Esophagus muscularis mucosa (tissue), 4 donors: ENCODE results near the gene ATG14. TPM values are rescaled to one million over a fixed set of nuclear protein-coding genes. Genes with fewer than 3 reads are reported as not detected.

Experiments used
- DNase-seq: peaks from one replicate; pipeline ENCODE4 v3.0.0-alpha.2; 2017; ENCODE audit errors: extremely low spot score
- H3K27ac ChIP-seq, 4 donors: fragments of 200-600 bp; sonication (generic); replicated peaks in 1 of 4; 1 replicate in 3 of 4; 2 replicates in 1 of 4; pipeline ENCODE4 v1.5.1; 2016 to 2019; ENCODE audit warnings: mild to moderate bottlenecking in 1 of 4
- H3K27me3 ChIP-seq, 4 donors: fragments of 200-600 bp; sonication (generic); one replicate each; pipeline versions ENCODE4 v1.5.1 to v1.6.0; 2016 to 2019
- H3K36me3 ChIP-seq, 4 donors: fragments of 200-600 bp; sonication (generic); one replicate each; pipeline ENCODE4 v1.5.1; 2016 to 2019
- H3K4me1 ChIP-seq, 4 donors: fragments of 200-600 bp; sonication (generic); one replicate each; pipeline ENCODE4 v1.5.1; 2016 to 2019
- H3K4me3 ChIP-seq, 4 donors: fragments of 200-600 bp; sonication (generic); 1 replicate in 2 of 4; 2 replicates in 2 of 4; pipeline ENCODE4 v1.5.1; 2016 to 2019; ENCODE audit warnings: mild to moderate bottlenecking in 4 of 4, moderate library complexity in 1 of 4
- H3K9me3 ChIP-seq, 4 donors: fragments of 200-600 bp; sonication (generic); 1 replicate in 3 of 4; 2 replicates in 1 of 4; pipeline ENCODE4 v1.5.1; 2016 to 2019
- EP300 ChIP-seq: sonication (generic); formaldehyde crosslinking; IDR thresholded peaks from one replicate; pipeline ENCODE4 v1.6.1; 2017; ENCODE audit warnings: antibody characterized with exemption
- POLR2A ChIP-seq: fragments of 450-650 bp; IDR thresholded peaks from one replicate; pipeline ENCODE4 v1.6.1; 2017; ENCODE audit warnings: antibody characterized with exemption, moderate library complexity, mild to moderate bottlenecking, low read depth
- POLR2AphosphoS5 ChIP-seq, 2 donors: sonication (generic); formaldehyde crosslinking; IDR thresholded peaks; one replicate each; pipeline ENCODE4 v1.6.1; 2017; ENCODE audit warnings: antibody characterized with exemption in 2 of 2
- WGBS: methylation state at CpG from one replicate; pipeline ENCODE4 v1.1.5; 2018; 5-methylcytosine and 5-hydroxymethylcytosine counted together
- intact Hi-C: fragments of 100-400 bp; cut with DNase I; formaldehyde crosslinking; loops from one replicate; pipeline ENCODE4 v1.15.1; 2023
- total RNA-seq, 4 donors: library from RNA; depleted of rRNA; stranded (reverse); fragments of >200 nt; gene quantifications; one replicate each; pipeline versions ENCODE4 v1.1.0 to v1.2.1, GENCODE V29; 2016
- TF ChIP-seq, protein P1 (sequence below), 3 experiments: fragments of 200-600 bp in 2 of 3; fragments of 450-650 bp in 1 of 3; sonication (generic) in 2 of 3; IDR thresholded peaks; one replicate each; pipeline ENCODE4 v1.5.1; 2017 to 2019; ENCODE audit warnings: antibody characterized with exemption in 3 of 3, mild to moderate bottlenecking in 2 of 3, moderate library complexity in 1 of 3

ATG14 gene
- total RNA-seq, 4 donors from 2014 or later: 13.2 to 19.5 (median 15.4) TPM

DNA sequence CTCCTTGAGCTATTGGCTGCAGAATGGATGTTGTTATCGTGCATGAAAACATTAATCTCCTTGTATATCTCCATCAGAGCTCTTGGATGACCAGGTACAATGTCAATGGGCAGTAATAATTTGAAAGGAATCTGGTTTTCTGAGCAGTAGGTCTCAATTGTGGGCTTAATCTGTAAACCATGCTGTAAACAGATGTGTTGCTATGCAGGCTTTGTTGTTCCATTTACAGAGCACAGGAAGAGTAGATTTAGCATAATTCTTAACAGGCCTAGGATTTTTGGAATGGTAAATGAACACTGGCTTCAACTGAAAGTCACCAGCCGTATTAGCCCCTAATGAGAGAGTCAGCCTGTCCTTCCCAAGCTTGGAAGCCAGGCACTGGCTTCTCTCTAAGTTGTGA is 50.4 kb downstream of the ATG14 start:
- TF ChIP-seq POLR2AphosphoS5 (IDR thresholded peaks at IDR 0.05) (no peak), POLR2A (no peak), EP300 (no peak)
- TF ChIP-seq, protein P1, sequence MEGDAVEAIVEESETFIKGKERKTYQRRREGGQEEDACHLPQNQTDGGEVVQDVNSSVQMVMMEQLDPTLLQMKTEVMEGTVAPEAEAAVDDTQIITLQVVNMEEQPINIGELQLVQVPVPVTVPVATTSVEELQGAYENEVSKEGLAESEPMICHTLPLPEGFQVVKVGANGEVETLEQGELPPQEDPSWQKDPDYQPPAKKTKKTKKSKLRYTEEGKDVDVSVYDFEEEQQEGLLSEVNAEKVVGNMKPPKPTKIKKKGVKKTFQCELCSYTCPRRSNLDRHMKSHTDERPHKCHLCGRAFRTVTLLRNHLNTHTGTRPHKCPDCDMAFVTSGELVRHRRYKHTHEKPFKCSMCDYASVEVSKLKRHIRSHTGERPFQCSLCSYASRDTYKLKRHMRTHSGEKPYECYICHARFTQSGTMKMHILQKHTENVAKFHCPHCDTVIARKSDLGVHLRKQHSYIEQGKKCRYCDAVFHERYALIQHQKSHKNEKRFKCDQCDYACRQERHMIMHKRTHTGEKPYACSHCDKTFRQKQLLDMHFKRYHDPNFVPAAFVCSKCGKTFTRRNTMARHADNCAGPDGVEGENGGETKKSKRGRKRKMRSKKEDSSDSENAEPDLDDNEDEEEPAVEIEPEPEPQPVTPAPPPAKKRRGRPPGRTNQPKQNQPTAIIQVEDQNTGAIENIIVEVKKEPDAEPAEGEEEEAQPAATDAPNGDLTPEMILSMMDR (IDR thresholded peaks at IDR 0.05): no peak
- H3K27me3 ChIP-seq: no peaks in the 10 kb centered on the region
- H3K36me3 ChIP-seq: peaks cover 4 to 32% (median 13%) of the 10 kb centered on the region in 4 donors
- intact Hi-C loops: no loop called here
- no peaks in the 10 kb centered on the region for H3K9me3 ChIP-seq
- H3K4me3 ChIP-seq: no peak overlapping the region
- 93% methylated on average over 2 of the region's 2 CpGs for WGBS
- no peak overlapping the region for H3K27ac ChIP-seq
- DNase-seq: no peak
- no peaks in the 10 kb centered on the region for H3K4me1 ChIP-seq

DNA sequence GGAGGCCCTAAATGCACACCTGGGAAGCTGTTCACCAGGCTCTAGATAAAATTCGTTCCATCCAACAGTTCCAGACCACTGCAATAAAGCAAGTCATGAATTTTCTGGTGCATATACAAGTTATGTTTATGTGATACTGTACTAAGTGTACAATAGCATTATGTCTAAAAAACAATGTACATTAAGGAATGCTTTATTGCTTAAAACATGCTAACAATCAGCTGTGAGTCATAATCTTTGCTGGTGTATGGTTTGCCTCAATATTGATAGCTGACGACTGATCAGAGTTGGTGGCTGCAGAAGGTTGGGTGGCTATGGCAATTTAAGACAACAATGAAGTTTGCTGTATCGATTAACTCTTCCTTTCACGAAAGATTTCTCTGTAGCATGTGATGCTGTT is 52.3 kb downstream of the ATG14 start:
- no peak overlapping the region for H3K4me3 ChIP-seq

DNA sequence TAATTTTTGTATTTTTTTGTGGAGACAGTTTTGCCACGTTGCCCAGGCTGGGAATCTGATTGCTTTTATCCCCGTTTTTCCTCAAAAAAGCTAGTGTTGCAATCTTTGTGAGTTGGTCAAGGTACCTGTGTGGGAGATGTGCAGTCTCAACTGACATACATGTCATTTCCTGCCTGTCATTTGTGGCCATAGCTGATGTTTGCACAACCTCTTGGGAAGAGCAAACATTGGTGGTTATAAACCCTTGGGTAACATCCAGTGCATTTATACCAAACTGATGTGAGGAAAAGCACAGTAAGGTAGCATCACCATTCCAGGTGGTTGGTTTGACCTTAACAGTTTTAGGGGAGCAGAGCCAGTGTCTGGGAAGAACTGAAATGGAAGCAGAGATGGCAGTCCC is 54.7 kb downstream of the ATG14 start:
- Histone ChIP-seq H3K27me3 (no peaks in the 10 kb centered on the region), H3K36me3 (peaks cover 0 to 40% (median 28%) of the 10 kb centered on the region in 4 donors), H3K27ac (no peak overlapping the region), H3K4me1 (peaks cover 0 to 7% (median 3%) of the 10 kb centered on the region in 4 donors), H3K9me3 (no peaks in the 10 kb centered on the region), H3K4me3 (no peak overlapping the region)
- intact Hi-C loops: loop anchor here (5.0 kb wide), 1 partner anchor 90 kb away; no protein-coding TSS in a partner anchor
- no peak for DNase-seq
- TF ChIP-seq POLR2A: no peak
- TF ChIP-seq, protein P1 (IDR thresholded peaks at IDR 0.05): no peak
- no peak for TF ChIP-seq POLR2AphosphoS5 (IDR thresholded peaks at IDR 0.05)
- TF ChIP-seq EP300: no peak
- WGBS: 86% methylated on average over 2 of the region's 2 CpGs

More for the DNA sequence above, 52.3 kb downstream of the ATG14 start:
- Histone ChIP-seq H3K27me3 (no peaks in the 10 kb centered on the region), H3K36me3 (peaks cover 0 to 34% (median 15%) of the 10 kb centered on the region in 4 donors), H3K9me3 (no peaks in the 10 kb centered on the region), H3K4me1 (peaks cover 0 to 7% (median 3%) of the 10 kb centered on the region in 4 donors), H3K27ac (no peak overlapping the region)
- 99% methylated on average over 4 of the region's 4 CpGs for WGBS
- DNase-seq: no peak
- intact Hi-C loops: loop anchor here (5.0 kb wide), 1 partner anchor 92 kb away; no protein-coding TSS in a partner anchor
- TF ChIP-seq POLR2A (no peak), POLR2AphosphoS5 (IDR thresholded peaks at IDR 0.05) (no peak), EP300 (no peak)
- TF ChIP-seq, protein P1 (IDR thresholded peaks at IDR 0.05): no peak

DNA sequence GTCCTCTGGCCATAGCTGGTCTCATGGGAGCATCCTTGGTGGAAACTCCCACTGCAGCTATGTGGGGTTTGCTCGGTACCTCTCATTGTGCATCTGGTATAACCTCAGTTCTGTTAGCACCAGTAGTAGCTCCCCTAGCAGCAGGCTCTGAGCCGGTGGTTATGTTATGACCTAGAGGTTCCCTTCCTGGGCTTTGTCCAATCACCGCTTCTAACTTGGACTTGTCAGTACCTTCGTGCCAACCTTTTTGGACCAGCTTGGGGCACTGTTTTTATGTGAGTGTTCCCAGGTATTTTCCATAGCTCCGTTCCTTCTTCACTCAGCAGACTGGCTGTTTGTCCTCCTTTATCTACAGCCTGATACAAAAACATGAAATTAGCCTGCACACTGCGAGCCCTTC is 55.7 kb downstream of the ATG14 start:
- H3K4me3 ChIP-seq: no peak overlapping the region
- no peak overlapping the region for H3K27ac ChIP-seq
- H3K36me3 ChIP-seq: peaks cover 5 to 50% (median 38%) of the 10 kb centered on the region in 4 donors
- no peaks in the 10 kb centered on the region for H3K27me3 ChIP-seq
- peak; percentile 74 for DNase-seq
- H3K9me3 ChIP-seq: no peaks in the 10 kb centered on the region
- peaks cover 0 to 7% (median 3%) of the 10 kb centered on the region in 4 donors for H3K4me1 ChIP-seq
- TF ChIP-seq POLR2A: no peak
- no peak for TF ChIP-seq POLR2AphosphoS5 (IDR thresholded peaks at IDR 0.05)
- TF ChIP-seq, protein P1 (IDR thresholded peaks at IDR 0.05): no peak
- no peak for TF ChIP-seq EP300
- intact Hi-C loops: loop anchor here (5.0 kb wide), 1 partner anchor 89 kb away; no protein-coding TSS in a partner anchor
- 84% methylated on average over 6 of the region's 6 CpGs for WGBS

DNA sequence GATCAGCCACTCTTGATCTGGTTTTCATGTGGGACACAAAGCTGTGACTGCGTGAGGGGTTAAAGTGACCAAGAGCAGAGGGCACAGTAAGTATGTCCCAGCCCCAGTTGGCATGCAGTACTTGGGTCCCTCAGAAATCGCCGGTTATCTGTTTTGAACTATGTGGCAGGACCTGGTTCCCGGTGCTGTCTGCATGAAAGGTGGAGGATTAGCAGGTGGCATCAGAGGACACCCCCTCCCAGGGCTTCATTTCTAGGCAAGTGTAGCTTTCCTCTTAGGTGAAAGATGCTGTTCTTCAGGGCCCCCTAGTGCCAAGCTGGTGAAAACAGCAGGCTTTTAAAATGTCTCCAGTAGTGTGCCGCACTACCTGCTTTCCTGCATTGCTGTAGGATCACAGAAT is 57.1 kb downstream of the ATG14 start:
- peak; percentile 87 for DNase-seq
- intact Hi-C loops: loop anchor here (5.0 kb wide), 1 partner anchor 142 kb away; no protein-coding TSS in a partner anchor

More for the DNA sequence above, 57.1 kb downstream of the ATG14 start:
- no peaks in the 10 kb centered on the region for H3K9me3 ChIP-seq
- no peaks in the 10 kb centered on the region for H3K27me3 ChIP-seq
- H3K36me3 ChIP-seq: peaks cover 8 to 55% (median 44%) of the 10 kb centered on the region in 4 donors
- no peak for TF ChIP-seq POLR2AphosphoS5 (IDR thresholded peaks at IDR 0.05)
- TF ChIP-seq, protein P1 (IDR thresholded peaks at IDR 0.05): peak; percentile 27 to 67 (median 32)
- 80% methylated on average over 5 of the region's 5 CpGs for WGBS
- H3K4me3 ChIP-seq: no peak overlapping the region
- no peak overlapping the region for H3K27ac ChIP-seq
- peaks cover 0 to 7% (median 3%) of the 10 kb centered on the region in 4 donors for H3K4me1 ChIP-seq
